Dedifferentiated amniotic fluid mesenchymal stem cell (primary cell): Measurements from ENCODE around the gene RAB41.
A peak's percentile ranks its signal among the peaks of the same experiment; 100 is the strongest.
"Not testable (repeated sequence)": the region's sequence is repeated elsewhere in the genome, so short reads cannot be mapped to it uniquely, and the experiment has no call there.

ENCODE experiments used
- DNase-seq: peaks from one replicate; pipeline ENCODE4 v3.0.0-alpha.2; 2016; ENCODE audit errors: extremely low spot score

The RAB41 gene

DNA sequence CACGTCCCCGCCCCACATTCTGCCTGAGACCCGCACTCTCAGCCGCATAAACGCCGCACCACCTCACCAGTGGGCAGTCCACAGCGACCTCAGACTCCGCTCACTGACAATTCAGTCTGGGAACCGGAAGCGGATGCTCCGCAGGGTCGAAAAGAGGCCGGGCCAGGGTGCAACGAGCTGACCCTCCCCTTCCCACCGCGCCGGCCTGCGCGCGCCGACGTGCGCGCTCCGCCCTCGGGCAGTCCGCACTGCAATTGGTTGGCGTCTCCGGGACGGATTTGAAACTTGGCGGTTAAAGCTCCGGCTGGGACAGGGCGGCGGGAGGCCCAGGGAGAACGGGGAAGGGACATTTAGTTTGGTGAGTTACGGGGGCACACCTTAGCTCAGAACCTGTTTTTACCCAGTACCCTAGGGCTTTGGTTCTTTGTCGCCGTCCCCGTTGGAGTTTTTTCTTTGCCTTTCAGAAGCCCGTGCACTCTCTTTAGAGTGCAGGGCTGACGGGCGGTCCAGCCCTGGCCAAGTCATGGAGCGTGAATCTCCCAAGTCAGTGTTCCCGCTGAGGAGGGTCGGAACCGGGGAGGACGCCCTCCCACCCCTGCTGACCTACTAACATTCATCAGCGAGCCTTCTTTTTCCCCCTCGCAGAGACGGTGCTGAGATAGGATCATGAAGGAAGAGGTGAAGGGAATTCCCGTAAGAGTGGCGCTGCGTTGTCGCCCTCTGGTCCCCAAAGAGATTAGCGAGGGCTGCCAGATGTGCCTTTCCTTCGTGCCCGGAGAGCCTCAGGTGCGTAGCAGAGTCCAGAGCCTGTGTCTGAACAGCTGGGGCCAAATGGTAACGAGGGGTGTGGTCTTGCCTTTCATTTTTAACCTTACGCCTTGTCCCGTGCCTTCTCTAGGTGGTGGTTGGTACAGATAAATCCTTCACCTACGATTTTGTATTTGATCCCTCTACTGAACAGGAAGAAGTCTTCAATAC is 8.1 kb downstream of the RAB41 start, which contains the start of the genes KIF4A and PDZD11:
Gene KIF4A, plus strand, starts transcription at position 312 of the 978 bp plus-strand sequence. Its CDS starts 355 bp downstream, at position 667.
Gene PDZD11, minus strand, starts transcription at position 135 of the 978 bp plus-strand sequence. CDS start 586 bp downstream, outside the sequence.
- peak; percentile 61 for DNase-seq

DNA sequence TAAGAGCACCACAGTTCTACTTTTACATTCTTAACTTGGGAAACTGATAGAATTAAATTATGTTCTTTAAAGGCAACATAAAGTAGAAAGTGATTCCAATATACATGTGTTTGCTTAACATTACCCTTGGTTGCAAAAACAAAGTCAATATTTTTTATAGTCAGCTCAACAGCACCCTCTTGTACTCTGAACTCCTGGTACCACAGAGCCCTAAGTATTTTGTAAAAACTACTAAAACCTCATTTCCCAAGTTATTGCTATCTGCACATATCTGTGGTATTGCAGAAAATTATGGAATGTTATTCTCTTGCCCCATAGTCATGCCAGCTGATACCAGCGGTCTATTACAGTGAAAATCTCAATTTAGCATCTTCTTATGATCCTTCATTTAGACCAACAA is 10.8 kb downstream of the RAB41 start:
- no peak for DNase-seq

DNA sequence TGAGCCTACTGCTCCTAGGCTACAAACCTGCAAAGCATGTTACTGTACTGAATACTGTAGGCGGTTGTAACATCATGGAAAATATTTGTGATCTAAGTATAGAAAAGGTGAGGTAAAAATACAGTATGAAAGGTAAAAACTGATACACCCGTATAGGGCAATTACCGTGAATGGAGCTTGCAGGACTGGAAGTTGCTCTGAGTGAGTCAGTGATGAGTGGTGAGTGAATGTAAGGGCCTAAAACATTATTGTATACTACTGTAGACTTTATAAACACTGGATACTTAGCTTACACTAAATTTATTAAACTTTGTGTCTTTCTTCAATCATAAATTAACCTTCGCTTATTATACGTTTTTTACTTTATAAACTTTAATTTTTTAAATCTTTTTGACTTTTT is 11.6 kb downstream of the RAB41 start:
- DNase-seq = no peak

DNA sequence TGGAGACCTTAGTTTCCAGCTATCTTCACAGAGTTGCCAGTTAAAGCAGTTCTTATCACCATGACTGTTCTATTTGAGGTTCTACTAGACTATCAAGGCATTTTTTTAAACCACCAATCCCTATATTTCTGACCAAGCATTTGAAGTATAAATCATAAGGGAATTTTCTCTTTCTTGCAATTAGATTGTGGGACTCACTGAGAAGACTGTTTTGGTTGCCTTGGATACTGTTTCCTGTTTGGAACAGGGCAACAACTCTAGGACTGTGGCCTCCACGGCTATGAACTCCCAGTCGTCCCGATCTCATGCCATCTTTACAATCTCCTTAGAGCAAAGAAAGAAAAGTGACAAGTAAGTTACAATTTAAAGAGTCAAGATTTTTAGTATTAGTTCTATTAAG is 19.7 kb downstream of the RAB41 start:
- no peak for DNase-seq

DNA sequence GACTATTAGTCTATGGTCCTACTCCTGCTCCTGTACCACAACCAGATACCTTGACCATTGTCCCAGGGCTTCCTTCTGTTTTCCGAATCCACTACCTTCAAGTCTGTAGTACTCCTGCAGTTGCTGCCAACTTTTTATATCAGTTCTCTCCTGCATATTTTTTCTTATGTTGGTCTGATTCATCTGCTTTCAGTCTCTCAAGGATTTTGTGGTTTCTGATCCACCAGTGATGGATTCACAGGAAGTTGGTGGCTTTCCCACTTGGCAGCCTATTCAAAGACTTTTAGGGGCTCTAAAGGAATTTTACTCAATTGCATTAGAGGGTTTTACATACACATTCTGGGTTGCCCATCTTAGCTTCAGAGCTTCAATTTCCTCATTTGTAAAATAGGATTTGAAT is 31.5 kb downstream of the RAB41 start:
- DNase-seq = no peak

DNA sequence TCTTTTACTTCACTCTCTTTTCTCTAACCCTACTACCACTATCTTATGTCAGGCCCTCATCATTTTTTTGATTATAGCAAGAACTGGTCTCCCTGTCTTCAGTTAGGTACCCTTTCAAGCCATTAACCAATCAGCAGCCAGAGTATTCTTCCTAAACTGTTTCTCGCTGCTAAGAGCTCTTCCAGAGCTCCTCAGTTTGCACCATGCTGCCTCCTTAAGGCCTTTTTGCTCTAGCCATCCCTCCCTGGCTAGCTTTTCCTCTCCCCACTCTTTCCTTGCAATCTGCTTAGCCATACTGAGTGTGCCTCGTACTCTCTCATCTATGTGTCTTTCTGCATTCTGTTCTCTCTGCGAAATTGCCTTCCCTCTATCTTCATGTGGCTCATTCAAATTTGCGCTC is 40.8 kb downstream of the RAB41 start:
- no peak for DNase-seq

DNA sequence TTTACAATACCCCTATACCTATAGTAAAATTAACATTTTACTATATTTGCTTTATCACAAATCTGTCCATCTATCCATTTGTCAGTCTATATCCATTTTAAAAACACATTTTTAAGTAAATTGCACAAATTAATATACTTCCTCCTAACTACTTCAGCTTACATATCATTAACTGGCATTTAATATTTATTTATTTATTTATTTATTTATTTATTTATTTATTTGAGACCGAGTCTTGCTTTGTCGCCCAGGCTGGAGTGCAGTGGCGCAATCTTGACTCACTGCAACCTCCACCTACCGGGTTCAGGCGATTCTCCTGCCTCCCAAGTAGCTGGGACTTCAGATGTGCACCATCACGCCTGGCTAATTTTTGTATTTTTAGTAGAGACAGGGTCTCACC is 41.7 kb downstream of the RAB41 start:
- not testable (repeated sequence) for DNase-seq

DNA sequence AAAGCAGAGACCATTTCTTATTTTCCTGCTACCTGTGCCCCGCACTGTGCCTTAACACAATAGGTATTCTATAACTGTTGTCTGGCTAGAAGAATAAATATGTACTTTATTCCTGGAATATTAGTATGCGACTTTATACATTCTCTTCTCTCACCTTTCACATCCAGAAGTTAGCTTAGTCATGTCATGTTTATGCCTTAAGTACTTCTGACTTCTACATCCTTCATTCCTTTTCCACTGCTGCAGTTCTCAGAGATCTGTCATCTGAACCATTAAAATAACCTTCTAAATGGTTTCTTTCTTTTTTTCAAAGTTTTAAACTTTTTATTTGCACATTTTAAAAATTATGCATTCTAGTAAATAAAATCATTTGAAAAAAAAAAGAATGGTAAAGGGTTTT is 42.4 kb downstream of the RAB41 start:
- DNase-seq = no peak

DNA sequence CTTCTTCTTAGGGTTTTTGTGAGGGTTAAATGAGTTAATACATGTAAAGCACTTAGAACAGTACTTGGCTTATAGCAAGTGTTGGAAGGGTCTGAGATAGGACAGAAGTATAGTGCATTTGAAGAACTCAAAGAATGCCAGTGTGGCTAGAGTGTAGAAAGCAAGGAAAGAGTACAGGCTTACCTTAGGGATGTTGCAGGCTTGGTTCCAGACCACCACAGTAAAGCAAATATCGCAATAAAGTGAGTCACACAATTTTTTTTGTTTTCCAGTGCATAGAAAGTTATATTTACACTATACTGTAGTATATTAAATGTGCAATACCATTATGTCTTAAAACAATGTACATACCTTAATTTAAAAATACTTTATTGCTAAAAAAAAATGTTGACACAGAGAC is 49.2 kb downstream of the RAB41 start:
- no peak for DNase-seq

DNA sequence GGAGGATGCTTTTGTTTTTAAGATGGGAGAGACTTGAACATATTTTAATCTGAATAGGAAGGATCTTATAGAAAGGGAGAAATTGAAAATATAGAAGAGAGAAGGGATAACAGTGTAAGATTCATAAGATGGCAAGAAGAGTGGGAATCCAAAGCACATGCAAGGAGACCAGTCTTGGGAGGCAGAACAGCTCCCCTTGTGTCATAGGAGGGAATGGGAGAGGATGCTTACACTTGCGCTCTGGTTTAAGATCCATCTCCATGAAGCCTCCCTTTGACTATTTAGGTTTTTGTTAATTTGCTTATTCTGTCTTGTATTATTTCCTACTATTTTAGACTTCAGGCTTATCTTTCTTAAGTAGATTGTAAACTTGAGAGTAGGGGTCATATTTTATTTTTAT is 50.6 kb downstream of the RAB41 start:
- no peak for DNase-seq
